SHP77 (cell line): ENCODE results near the gene FDPS.
"Not testable (repeated sequence)": the region's sequence is repeated elsewhere in the genome, so short reads cannot be mapped to it uniquely, and the experiment has no call there.

Experiments used
- DNase-seq, 2 experiments: peaks; one replicate each; lab custom pipeline; 2025; lab: John Stamatoyannopoulos, UW

Gene FDPS

DNA sequence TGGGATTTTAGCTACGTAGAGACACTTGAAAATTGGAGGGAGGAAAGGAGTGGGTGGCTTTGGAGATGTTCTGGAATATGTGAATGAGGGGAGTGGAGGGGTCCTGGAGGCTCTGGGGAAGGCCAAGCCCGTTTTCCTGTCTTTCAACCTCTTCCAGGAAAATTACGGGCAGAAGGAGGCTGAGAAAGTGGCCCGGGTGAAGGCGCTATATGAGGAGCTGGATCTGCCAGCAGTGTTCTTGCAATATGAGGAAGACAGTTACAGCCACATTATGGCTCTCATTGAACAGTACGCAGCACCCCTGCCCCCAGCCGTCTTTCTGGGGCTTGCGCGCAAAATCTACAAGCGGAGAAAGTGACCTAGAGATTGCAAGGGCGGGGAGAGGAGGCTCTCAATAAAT lies 11.6 kb downstream of the FDPS start:
- no peak for DNase-seq

DNA sequence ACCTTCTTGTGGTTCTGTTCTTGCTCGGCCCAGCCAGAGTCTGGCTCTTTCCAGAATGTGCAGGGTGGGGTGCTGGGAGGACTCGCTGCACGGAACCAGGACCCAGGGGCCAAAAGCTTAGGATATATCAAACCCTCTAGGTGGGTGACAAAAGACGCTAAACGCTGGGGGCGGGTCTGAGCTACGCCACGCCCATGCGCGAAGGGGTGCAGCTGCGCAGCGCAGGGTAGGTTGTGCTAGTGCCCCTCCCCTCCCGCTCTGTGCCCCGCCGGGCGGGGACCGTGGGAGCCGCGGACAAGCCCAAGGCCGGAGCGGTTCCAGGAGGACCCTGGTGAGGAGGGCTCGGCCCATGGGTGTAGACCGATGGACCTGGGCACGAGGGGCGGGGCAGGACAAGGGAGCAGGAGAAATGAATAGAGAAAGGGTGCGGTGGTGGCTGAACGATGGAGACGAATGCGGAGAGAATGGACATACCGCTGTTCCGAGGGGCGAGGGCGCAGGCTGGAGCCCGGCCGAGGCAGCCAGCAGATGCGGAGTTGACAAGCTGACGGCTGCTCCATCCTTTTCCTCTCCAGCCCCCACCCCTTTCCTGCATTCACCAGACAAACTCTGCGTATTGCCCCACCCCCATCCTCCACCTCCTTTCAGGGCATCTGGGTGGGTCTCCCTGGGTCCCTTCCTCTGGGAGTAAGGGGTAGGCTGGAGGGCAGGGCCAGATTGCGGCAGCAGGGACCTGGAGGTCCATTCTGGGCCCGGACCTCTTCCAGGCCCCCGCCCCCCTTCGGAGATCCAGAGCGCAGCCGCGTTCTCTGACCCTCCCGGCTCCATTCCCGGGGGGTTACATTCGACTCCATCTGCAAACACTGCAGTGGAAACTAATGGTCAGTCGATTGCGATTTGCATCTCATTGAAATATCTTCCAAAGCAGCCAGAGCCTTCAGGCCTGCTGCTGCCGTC lies 12.3 kb downstream of the FDPS start, which contains the start of gene RUSC1:
RUSC1 (plus strand) TSS at position 234 of the 957 bp plus-strand sequence. CDS start 880 bp downstream, outside the sequence.
- DNase-seq, result peak; percentile 89 to 92

DNA sequence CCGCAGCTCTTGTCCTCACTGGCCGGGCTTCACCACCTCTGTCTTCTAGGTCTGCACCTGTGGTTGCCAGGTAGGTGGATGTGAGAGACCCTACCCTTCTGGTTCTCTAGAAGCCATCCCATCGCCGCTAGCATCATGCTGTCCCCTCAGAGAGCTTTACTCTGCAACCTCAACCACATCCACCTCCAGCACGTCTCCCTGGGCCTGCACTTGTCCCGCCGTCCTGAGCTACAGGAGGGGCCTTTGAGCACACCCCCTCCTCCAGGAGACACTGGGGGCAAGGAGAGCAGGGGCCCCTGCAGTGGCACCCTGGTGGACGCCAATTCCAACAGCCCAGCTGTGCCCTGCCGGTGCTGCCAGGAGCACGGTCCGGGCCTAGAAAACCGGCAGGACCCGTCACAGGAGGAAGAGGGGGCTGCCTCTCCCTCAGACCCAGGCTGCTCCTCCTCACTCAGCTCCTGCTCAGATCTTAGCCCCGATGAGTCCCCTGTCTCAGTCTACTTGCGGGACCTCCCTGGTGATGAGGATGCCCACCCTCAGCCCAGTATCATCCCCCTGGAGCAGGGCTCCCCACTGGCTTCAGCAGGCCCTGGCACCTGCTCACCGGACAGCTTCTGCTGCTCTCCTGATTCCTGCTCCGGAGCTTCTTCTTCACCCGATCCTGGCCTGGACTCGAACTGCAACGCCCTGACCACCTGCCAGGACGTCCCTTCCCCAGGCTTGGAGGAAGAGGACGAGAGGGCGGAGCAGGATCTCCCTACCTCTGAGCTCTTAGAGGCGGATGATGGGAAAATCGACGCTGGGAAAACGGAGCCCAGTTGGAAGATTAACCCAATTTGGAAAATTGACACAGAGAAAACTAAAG lies 13.2 kb downstream of the FDPS start:
- DNase-seq, result peak; percentile 60 to 62

DNA sequence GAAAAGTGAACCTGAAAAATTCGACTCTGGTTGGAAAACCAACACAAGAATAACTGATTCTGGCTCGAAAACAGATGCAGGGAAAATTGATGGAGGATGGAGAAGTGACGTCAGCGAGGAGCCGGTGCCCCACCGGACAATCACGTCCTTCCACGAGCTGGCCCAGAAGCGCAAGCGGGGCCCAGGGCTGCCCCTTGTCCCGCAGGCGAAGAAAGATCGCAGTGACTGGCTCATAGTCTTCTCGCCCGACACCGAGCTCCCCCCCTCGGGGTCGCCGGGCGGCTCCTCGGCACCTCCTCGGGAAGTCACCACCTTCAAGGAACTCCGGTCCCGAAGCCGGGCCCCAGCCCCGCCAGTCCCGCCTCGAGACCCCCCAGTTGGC lies 13.9 kb downstream of the FDPS start:
- DNase-seq, result peak in 1 of 2 experiments; percentile 30

DNA sequence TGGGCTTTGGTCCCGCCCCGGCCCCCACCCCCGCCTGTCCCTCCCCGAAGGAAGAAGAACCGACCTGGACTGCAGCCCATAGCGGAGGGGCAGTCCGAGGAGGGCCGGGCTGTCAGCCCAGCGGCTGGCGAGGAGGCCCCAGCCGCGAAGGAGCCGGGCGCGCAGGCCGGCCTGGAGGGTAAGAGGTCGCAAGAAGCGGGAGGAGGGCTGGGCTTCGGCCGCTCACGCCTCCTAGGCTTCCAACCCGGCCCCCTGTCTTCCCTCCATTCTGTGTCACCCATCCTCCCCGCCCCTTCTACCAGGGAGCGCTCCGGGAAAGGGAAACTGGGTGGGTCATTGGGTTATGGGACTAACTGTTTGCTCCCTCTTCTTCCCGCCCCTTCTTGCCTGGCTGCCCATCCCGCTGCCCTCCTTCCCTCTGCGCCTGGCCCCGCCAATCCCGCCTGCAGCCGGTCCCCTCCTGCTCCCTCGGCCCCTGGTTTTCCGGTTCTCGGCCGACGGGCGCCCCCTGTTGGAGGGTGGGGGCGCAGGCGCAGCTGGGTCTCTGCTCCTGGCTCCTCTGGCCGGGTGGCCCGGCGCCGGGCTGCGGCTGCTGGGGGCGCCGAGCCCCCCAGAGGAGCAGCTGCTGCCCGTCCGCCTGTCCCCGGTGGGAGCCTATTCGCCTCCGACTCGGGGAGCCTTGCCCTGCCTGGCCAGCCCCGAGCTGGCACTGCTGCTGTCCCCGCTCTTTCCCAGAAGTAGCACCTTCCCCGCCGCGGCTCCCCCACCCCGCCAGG lies 14.5 kb downstream of the FDPS start:
- DNase-seq, result peak; percentile 94 to 96

DNA sequence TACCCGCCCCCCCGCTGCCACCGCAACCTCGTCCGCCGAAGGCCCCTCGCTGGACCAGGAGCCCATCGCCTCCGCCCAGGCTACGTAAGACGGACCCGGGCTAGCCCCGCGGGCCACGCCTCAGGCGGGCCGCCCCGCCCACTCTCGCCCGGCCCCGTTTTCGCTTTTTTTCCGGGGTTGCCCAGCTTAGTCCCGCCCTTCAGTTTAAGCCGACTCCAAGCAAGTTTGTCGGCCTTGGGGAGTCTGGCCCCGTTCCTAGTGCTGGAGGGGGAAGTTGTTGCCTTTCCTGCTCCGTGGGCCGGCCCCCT lies 15.0 kb downstream of the FDPS start:
- DNase-seq, result peak; percentile 69 to 76

GRCh38 chr1:155324037-155324716 lies 15.5 kb downstream of the FDPS start:
- DNase-seq, result peak; percentile 98 to 99

- peak; percentile 69 to 86 for DNase-seq
These were observed 16.3 kb downstream of the FDPS start for GRCh38 chr1:155324717-155325602.

DNA sequence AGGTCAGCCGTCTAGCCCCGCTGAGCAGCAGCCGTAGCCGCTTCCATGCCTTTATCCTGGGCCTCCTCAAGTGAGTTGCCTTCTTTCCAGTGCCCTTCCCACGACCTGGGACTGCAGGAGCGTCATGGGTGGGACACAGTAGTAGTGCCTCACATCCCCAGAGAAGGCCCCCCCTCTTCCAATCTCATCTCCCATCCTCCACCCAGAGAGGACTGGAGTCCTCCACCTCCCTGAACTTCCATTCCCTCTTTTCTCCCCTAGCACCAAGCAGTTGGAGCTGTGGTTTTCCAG lies 16.9 kb downstream of the FDPS start:
- DNase-seq, result no peak

DNA sequence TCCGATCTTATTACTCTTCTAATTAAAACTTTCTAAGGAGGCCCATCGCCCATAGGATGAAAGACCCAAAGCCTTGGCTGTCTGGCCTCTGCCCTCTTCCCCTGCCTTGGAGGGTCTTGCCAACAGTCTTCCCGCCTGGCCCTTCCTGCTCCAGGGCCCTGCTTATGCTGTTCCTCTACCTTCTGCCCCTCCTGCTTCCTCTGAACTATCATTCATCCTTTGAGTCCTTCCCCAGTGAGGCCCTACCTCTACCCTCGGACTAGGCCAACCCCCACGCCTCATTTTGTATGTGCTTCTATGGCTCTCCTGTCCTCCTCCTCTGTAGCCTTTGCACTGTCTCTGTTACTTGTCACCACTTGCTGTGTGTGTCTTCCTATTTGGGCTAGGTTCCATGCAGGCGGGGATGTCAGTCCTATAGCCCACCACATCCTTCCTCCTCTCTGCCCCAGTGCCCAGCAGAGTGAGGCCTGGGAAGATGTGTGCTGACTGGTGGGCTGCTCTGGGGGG lies 17.4 kb downstream of the FDPS start:
- no peak for DNase-seq

DNA sequence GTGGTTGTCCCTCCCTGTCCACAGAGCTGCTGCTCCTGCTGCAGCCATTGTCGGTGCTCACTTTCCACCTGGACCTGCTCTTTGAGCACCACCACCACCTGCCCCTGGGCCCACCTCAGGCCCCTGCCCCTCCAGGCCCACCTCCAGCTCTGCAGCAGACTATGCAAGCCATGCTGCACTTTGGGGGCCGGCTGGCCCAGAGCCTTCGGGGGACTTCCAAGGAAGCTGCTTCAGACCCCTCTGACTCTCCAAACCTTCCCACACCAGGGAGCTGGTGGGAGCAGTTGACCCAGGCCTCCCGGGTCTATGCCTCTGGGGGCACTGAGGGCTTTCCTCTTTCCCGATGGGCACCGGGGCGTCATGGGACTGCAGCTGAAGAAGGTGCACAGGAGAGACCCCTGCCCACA lies 18.0 kb downstream of the FDPS start:
- no peak for DNase-seq

- no peak for DNase-seq
These were observed 19.3 kb downstream of the FDPS start for GRCh38 chr1:155327981-155328380.

GRCh38 chr1:155328856-155329255 lies 20.2 kb downstream of the FDPS start:
- not testable (repeated sequence) for DNase-seq

GRCh38 chr1:155329980-155330598 lies 21.4 kb downstream of the FDPS start:
- DNase-seq, result peak in 1 of 2 experiments; percentile 12

GRCh38 chr1:155334962-155335361 lies 26.3 kb downstream of the FDPS start:
- no peak for DNase-seq

DNA sequence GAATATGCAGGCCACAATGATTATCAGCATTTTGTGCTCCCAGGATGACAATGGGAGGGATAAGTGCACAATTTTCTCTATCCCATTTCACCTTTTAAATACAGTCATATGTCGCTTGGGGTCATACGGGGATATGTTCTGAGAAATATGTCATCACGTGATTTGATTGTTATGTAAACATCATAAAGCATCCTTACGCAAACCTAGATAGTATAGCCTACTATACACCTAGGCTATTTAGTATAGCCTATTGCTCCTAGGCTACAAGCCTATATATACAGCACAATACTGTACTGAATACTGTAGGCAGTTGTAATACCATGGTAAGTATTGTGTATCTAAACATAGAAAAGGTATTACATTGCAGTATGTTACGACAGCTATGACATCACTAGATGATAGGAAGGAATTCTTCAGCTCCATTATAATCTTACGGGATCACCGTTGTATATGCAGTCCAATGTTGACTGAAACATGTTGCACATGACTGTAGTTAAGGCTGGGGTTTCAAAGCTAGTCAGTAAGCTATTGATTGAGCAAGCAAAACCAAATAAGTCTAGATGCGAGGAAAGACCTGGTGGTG lies 30.9 kb downstream of the FDPS start:
- DNase-seq, result no peak

DNA sequence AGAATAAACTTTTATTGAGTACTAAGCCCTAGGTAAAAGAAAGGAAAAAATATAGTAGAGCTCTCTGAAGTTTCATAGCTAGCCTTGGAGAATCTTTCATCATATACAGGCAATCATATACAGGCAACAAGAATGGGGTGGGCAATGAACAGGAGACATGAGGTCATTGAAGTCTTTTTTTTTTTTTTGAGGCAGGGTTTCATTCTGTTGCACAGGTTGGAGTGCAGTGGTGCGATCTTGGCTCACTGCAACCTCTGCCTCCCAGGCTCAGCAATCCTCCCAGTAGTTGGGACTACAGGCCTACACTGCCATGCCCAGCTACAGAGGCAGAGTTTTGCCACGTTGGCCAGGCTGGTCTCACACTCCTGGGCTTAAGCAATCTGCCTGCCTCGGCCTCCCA lies 34.2 kb downstream of the FDPS start:
- DNase-seq, result no peak

DNA sequence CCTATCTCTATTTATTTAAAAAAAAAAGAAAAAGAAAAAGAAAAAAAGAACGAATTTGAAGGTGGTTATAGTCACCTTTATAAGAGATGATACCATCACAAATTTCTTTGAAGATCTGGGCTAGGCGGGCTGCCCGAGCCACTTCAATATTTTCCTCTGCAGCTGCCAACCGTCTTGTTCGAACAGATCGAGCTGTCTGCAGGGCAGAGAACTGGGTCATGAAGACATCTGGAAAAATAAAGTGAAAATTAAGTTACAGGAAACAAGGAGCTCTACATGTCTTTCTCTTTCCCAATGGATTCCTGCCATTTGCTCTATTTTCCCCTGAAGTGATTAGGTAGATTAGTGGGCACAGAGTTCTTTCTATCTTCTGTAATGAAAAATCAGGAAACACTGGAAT lies 44.0 kb downstream of the FDPS start:
- no peak for DNase-seq

DNA sequence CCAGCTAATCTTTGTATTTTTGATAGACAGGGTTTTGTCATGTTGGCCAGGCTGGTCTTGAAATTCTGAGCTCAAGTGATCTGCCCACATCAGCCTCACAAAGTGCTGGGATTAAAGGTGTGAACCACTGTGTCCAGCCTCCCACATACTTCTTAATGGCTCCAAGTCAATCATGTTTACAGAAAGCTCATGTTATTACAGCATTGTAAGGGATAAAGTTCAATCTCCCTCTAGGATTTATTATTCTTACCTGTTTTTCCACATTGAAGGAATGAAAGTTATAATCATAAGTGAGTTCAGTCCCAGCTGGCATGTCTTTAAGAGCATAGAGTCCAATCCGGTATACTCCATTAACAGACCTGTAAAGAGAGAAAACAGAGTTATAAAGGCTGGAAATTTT lies 51.4 kb downstream of the FDPS start:
- no peak for DNase-seq
